ENCODE results near the gene NYAP1.

DNA sequence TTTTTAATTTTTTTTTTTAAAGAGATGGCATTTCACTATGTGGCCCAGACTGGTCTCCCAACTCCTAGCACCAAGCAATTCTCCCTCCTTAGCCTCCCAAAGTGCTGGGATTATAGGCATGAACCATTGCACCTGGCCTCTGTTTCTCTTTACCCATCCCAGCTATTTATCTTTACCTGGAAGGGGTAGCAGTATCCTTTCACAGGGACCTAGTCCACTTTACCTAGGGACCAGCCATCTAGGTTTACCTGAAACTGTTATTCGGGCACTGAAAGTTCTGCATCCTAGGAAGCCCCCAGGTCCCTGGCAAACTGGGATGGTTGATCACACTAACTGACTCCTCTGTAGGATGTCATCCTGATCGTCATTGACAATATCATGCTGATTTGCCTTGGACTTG, 33.6 kb downstream of the NYAP1 start:
- TF ChIP-seq, protein P1, sequence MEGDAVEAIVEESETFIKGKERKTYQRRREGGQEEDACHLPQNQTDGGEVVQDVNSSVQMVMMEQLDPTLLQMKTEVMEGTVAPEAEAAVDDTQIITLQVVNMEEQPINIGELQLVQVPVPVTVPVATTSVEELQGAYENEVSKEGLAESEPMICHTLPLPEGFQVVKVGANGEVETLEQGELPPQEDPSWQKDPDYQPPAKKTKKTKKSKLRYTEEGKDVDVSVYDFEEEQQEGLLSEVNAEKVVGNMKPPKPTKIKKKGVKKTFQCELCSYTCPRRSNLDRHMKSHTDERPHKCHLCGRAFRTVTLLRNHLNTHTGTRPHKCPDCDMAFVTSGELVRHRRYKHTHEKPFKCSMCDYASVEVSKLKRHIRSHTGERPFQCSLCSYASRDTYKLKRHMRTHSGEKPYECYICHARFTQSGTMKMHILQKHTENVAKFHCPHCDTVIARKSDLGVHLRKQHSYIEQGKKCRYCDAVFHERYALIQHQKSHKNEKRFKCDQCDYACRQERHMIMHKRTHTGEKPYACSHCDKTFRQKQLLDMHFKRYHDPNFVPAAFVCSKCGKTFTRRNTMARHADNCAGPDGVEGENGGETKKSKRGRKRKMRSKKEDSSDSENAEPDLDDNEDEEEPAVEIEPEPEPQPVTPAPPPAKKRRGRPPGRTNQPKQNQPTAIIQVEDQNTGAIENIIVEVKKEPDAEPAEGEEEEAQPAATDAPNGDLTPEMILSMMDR (IDR thresholded peaks at IDR 0.05), result no peak
- TF ChIP-seq POLR2A (IDR thresholded peaks at IDR 0.05), result no peak

All from lower leg skin (tissue), 3 donors.